Measurements from ENCODE around the gene RIPPLY2.

- TF ChIP-seq POLR2A (IDR thresholded peaks at IDR 0.05) = no peak
- TF ChIP-seq, protein P1, sequence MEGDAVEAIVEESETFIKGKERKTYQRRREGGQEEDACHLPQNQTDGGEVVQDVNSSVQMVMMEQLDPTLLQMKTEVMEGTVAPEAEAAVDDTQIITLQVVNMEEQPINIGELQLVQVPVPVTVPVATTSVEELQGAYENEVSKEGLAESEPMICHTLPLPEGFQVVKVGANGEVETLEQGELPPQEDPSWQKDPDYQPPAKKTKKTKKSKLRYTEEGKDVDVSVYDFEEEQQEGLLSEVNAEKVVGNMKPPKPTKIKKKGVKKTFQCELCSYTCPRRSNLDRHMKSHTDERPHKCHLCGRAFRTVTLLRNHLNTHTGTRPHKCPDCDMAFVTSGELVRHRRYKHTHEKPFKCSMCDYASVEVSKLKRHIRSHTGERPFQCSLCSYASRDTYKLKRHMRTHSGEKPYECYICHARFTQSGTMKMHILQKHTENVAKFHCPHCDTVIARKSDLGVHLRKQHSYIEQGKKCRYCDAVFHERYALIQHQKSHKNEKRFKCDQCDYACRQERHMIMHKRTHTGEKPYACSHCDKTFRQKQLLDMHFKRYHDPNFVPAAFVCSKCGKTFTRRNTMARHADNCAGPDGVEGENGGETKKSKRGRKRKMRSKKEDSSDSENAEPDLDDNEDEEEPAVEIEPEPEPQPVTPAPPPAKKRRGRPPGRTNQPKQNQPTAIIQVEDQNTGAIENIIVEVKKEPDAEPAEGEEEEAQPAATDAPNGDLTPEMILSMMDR (IDR thresholded peaks at IDR 0.05) = no peak
Observed at GRCh38 chr6:83808926-83809325, 44.2 kb upstream of the RIPPLY2 start.
